ENCODE measurements around the gene BRSK2.

The BRSK2 gene

GRCh38 chr11:1397146-1397861 lies 7.6 kb downstream of the BRSK2 start:
- no peak for DNase-seq (ENCODE audit: low read depth in 2 of 2)

- no peak for DNase-seq (ENCODE audit: low read depth in 2 of 2)
Observed at GRCh38 chr11:1397862-1398527, 8.3 kb downstream of the BRSK2 start.

- no peak for DNase-seq (ENCODE audit: low read depth in 2 of 2)
Observed at GRCh38 chr11:1398528-1399235, 8.9 kb downstream of the BRSK2 start.

- no peak for DNase-seq (ENCODE audit: low read depth in 2 of 2)
Observed at GRCh38 chr11:1399386-1400316, 9.9 kb downstream of the BRSK2 start.

- no peak for DNase-seq (ENCODE audit: low read depth in 2 of 2)
Observed at GRCh38 chr11:1400317-1401170, 10.8 kb downstream of the BRSK2 start.

GRCh38 chr11:1401171-1401445 lies 11.4 kb downstream of the BRSK2 start:
- no peak for DNase-seq (ENCODE audit: low read depth in 2 of 2)

GRCh38 chr11:1401656-1402221 lies 12.0 kb downstream of the BRSK2 start:
- DNase-seq (ENCODE audit: low read depth in 2 of 2): peak; percentile 21 to 25

- DNase-seq (ENCODE audit: low read depth in 2 of 2): no peak
Observed at GRCh38 chr11:1402355-1403077, 12.8 kb downstream of the BRSK2 start.

- no peak for DNase-seq (ENCODE audit: low read depth in 2 of 2)
Observed at GRCh38 chr11:1403078-1403620, 13.4 kb downstream of the BRSK2 start.

- no peak for DNase-seq (ENCODE audit: low read depth in 2 of 2)
Observed at GRCh38 chr11:1403721-1404460, 14.2 kb downstream of the BRSK2 start.

- no peak for DNase-seq (ENCODE audit: low read depth in 2 of 2)
Observed at GRCh38 chr11:1404461-1405185, 14.9 kb downstream of the BRSK2 start.

GRCh38 chr11:1405186-1406020 lies 15.7 kb downstream of the BRSK2 start:
- no peak for DNase-seq (ENCODE audit: low read depth in 2 of 2)

- no peak for DNase-seq (ENCODE audit: low read depth in 2 of 2)
Observed at GRCh38 chr11:1406571-1407485, 17.1 kb downstream of the BRSK2 start.

- no peak for DNase-seq (ENCODE audit: low read depth in 2 of 2)
Observed at GRCh38 chr11:1407668-1408067, 17.9 kb downstream of the BRSK2 start.

GRCh38 chr11:1408346-1408745 lies 18.6 kb downstream of the BRSK2 start:
- no peak for DNase-seq (ENCODE audit: low read depth in 2 of 2)

- DNase-seq (ENCODE audit: low read depth in 2 of 2): no peak
Observed at GRCh38 chr11:1409108-1409851, 19.5 kb downstream of the BRSK2 start.

All from activated CD4-positive, alpha-beta T cell treated with anti-CD3 and anti-CD28 coated beads for 24 hours (primary cell).